Hepatic stellate cell (primary cell): ENCODE data around the gene ITPRID1.

Experiments used
- DNase-seq: peaks from one replicate; pipeline ENCODE4 v3.0.0; 2011; ENCODE audit warnings: low spot score

ITPRID1 gene

DNA sequence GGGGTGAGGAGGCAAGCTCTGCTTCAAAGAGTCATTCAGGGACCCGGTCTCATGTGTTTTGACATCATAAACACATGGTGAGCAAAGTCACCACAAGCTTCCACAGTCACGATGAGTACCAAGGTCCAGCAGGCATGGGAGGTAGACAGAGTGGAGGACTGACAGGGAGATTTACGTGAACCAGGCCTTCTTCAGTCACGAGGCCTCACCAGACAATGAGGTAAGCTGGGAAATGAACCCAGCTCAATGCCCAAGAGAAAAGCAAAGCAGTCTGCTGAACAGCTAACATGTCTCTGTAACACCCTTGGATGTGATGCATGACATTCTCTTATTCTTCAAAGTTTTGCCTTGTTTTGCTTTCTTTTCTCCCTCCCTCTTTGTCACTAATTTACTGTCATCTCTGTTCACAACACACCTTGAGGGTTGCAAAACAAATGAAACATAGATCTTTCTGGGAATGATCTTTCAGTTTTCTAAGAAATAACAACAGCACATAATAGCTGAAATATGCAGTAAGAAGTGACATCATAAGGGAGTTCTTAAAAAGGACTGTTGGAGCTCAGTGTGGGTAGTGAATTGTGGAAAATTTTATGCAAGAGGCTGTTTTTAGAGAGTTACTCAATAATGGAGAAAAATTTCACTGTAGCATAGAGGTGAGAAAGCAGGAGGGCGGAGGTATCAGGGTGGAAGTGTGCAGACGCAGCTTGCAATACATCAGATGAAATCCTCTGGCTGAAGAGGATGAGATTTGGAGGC is 182.1 kb downstream of the ITPRID1 start:
- DNase-seq, result no peak

DNA sequence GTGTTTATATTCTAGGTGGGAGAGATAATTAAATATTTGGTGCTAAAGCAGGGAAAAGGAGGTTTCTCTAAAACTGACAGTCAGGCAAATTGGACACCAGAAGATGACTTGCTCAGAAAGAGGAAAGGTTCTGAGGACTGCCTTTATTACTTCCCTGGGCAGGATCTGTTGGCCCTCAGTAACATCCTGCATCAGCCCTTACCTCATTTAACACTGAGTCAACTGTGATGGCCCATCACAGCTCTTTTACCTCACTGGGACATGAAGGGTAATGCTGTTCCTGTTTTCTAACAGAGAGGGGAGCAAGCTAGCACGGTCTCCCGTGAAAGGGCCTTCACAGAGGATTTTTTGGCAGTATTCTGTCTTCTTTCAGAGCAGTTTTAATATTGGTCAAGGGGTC is 185.2 kb downstream of the ITPRID1 start:
- DNase-seq, result no peak

DNA sequence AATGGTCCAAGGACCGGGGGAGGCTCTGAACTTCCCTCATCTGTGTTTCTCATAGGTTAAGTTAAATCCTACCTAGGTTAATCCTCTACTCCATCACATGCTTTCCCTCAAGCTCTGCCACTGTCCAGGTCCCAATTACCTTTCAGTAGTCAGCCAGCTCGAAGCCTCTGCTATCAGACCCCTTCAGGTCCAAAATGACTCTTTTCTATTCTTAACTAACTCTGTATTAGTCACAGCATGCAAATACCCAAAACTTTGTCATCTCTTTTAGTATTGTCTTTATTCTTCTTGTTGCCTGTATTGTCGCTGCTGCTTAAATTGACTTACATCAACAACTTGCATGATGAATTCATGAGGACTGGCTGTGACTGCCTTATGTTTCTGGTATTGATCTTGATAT is 188.5 kb downstream of the ITPRID1 start:
- DNase-seq, result no peak

DNA sequence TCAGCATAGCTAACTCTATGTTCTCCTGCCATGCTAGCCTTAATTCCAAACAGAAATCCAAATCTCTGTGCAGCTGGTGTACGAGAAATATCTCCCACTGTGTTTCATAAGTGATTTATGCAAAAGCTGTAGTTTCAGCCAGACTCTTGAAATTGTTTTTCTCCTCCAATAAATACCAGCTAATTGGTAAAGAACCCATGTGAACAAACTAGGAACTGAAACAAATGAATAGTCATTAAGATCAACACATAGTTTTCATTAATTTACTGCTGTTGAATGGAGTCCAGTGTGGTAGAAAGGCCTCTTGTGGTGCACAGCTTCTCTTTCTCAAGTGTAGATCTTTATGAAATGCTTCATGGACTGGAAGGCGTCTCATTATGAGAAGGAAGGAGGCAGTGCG is 191.5 kb downstream of the ITPRID1 start:
- DNase-seq, result no peak

DNA sequence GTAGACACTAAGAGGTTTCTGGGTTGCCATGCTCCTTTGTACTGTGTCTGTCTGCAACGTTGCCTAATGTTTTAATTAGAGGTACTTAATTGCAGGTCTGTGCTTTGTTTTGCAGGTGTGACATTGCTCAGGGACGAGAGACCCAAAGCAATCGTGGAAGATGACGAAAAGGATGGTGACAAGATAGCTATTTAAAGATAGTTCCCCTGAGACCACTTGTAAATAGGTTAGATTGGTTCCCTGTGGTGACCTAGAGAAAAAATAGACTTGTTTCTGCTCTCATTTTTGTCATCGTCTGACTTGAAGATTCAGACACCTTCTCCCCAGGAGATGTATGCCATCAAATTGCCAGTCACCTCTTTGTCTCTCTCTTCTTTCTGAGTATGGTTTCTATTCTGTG is 193.2 kb downstream of the ITPRID1 start:
- no peak for DNase-seq
